CD8-positive, alpha-beta memory T cell (primary cell): ENCODE results near the gene CHRND. TPM values are rescaled to one million over a fixed set of nuclear protein-coding genes. Genes with fewer than 3 reads are reported as not detected.

Experiments
- CTCF ChIA-PET: fragments of 350-600 bp; sonication (Branson Sonifier 250); formaldehyde crosslinking; loops from one replicate; lab custom pipeline; 2021; ENCODE audit warnings: antibody characterized with exemption; lab: Charles Lee
- POLR2A ChIA-PET: fragments of 350-600 bp; sonication (Branson Sonifier 250); formaldehyde crosslinking; loops from one replicate; lab custom pipeline; 2021; ENCODE audit warnings: antibody characterized with exemption; lab: Charles Lee
- DNase-seq, 5 donors: peaks; one replicate each; pipeline versions ENCODE4 v3.0.0 to v3.0.0-alpha.2; 2020 to 2022; ENCODE audit warnings: mixed read lengths in 1 of 5
- H3K27ac ChIP-seq: one replicate; pipeline ENCODE4 v1.7.0; 2013; ENCODE audit warnings: low read depth, mild to moderate bottlenecking, low read length, moderate library complexity
- H3K27me3 ChIP-seq: 2 replicates; pipeline ENCODE4 v1.7.0; 2013; ENCODE audit warnings: low read length, mild to moderate bottlenecking; ENCODE audit not compliant: insufficient read depth, poor library complexity, severe bottlenecking
- H3K36me3 ChIP-seq: 2 replicates; pipeline ENCODE4 v1.7.0; 2013; ENCODE audit warnings: mild to moderate bottlenecking, low read length, moderate library complexity; ENCODE audit not compliant: insufficient read depth
- H3K4me1 ChIP-seq: 2 replicates; pipeline ENCODE4 v1.7.0; 2013; ENCODE audit warnings: mild to moderate bottlenecking, low read length, moderate library complexity; ENCODE audit not compliant: insufficient read depth
- H3K4me3 ChIP-seq: 2 replicates; pipeline ENCODE4 v1.7.0; 2013; ENCODE audit warnings: mild to moderate bottlenecking, low read length
- H3K9me3 ChIP-seq: 2 replicates; pipeline ENCODE4 v1.7.0; 2013; ENCODE audit warnings: mild to moderate bottlenecking, low read length
- H3K27ac Mint-ChIP-seq, 8 donors: one replicate each; pipeline ENCODE4 v1.8.0; 2020 to 2021; ENCODE audit warnings: mixed read lengths in 8 of 8, mild to moderate bottlenecking in 6 of 8, inconsistent platforms in 3 of 8, moderate library complexity in 3 of 8
- H3K27me3 Mint-ChIP-seq, 2 donors: one replicate each; pipeline ENCODE4 v1.8.0; 2020 to 2021; ENCODE audit warnings: mixed read lengths in 2 of 2, mild to moderate bottlenecking in 1 of 2, moderate library complexity in 1 of 2
- H3K36me3 Mint-ChIP-seq, 3 donors: one replicate each; pipeline ENCODE4 v1.8.0; 2020 to 2021; ENCODE audit warnings: mixed read lengths in 3 of 3, inconsistent platforms in 1 of 3, mild to moderate bottlenecking in 1 of 3
- H3K4me1 Mint-ChIP-seq, 3 donors: one replicate each; pipeline ENCODE4 v1.8.0; 2020 to 2021; ENCODE audit warnings: mixed read lengths in 3 of 3, inconsistent platforms in 1 of 3, mild to moderate bottlenecking in 1 of 3
- H3K4me3 Mint-ChIP-seq, 7 donors: one replicate each; pipeline ENCODE4 v1.8.0; 2020 to 2021; ENCODE audit warnings: mixed read lengths in 7 of 7, mild to moderate bottlenecking in 6 of 7, moderate library complexity in 4 of 7, inconsistent platforms in 2 of 7
- H3K9me3 Mint-ChIP-seq, 5 donors: one replicate each; pipeline ENCODE4 v1.8.0; 2020 to 2022; ENCODE audit warnings: mixed read lengths in 5 of 5, mild to moderate bottlenecking in 3 of 5, moderate library complexity in 2 of 5, inconsistent platforms in 1 of 5
- polyA plus RNA-seq: library from polyadenylated mRNA; unstranded; fragments of 300-500 nt; fragmentation: Illumina TruSeq; gene quantifications from one replicate; pipeline ENCODE4 v1.2.3, GENCODE V29; 2021
- total RNA-seq, 2 experiments: library from RNA; stranded (reverse); gene quantifications; one replicate each; pipeline ENCODE4 v1.2.3, GENCODE V29; 2021

Gene CHRND
- total and polyA plus RNA-seq, 3 experiments from 2014 or later, result not detected

- Histone ChIP-seq H3K4me3 (no peak overlapping the region), H3K27ac (no peak overlapping the region), H3K9me3 (no peaks in the 10 kb centered on the region), H3K27me3 (no peaks in the 10 kb centered on the region), H3K36me3 (no peaks in the 10 kb centered on the region), H3K4me1 (no peaks in the 10 kb centered on the region)
- ChIA-PET POLR2A (no interaction called here), CTCF (no interaction called here)
- no peak for DNase-seq
- Mint-ChIP-seq H3K27me3 (peaks cover 8 to 20% of the 10 kb centered on the region in 2 donors), H3K4me1 (peaks cover 0 to 5% (median 0%) of the 10 kb centered on the region in 3 donors), H3K27ac (no peak overlapping the region), H3K9me3 (no peaks in the 10 kb centered on the region), H3K4me3 (no peak overlapping the region), H3K36me3 (no peaks in the 10 kb centered on the region)
Observed at GRCh38 chr2:232535761-232536530, 10.0 kb downstream of the CHRND start.

- no peak for DNase-seq
- CTCF ChIA-PET, result no interaction called here
- H3K36me3 Mint-ChIP-seq, result no peaks in the 10 kb centered on the region
- Histone ChIP-seq H3K4me1 (no peaks in the 10 kb centered on the region), H3K9me3 (no peaks in the 10 kb centered on the region), H3K4me3 (no peak overlapping the region), H3K27ac (no peak overlapping the region), H3K27me3 (no peaks in the 10 kb centered on the region), H3K36me3 (no peaks in the 10 kb centered on the region)
- no peak overlapping the region for H3K27ac Mint-ChIP-seq
- POLR2A ChIA-PET, result no interaction called here
- H3K4me1 Mint-ChIP-seq, result peaks cover 0 to 5% (median 0%) of the 10 kb centered on the region in 3 donors
- no peak overlapping the region for H3K4me3 Mint-ChIP-seq
- no peaks in the 10 kb centered on the region for H3K9me3 Mint-ChIP-seq
- H3K27me3 Mint-ChIP-seq, result peaks cover 8 to 20% of the 10 kb centered on the region in 2 donors
Observed at GRCh38 chr2:232537079-232537478, 11.1 kb downstream of the CHRND start.

- H3K4me3 ChIP-seq, result no peak overlapping the region
- no peak for DNase-seq
- H3K4me1 ChIP-seq, result no peaks in the 10 kb centered on the region
- H3K27me3 ChIP-seq, result no peaks in the 10 kb centered on the region
- Mint-ChIP-seq H3K27me3 (peaks cover 8 to 19% of the 10 kb centered on the region in 2 donors), H3K9me3 (no peaks in the 10 kb centered on the region), H3K4me1 (peaks cover 0 to 10% (median 0%) of the 10 kb centered on the region in 3 donors), H3K4me3 (no peak overlapping the region), H3K27ac (peak overlapping the region in 1 of 8 donors; percentile 29), H3K36me3 (no peaks in the 10 kb centered on the region)
- H3K27ac ChIP-seq, result no peak overlapping the region
- ChIA-PET CTCF (interaction anchor here (1.0 kb wide), 1 partner anchor 13 kb away, joined by 3 read pairs; no protein-coding TSS in a partner anchor), POLR2A (no interaction called here)
- H3K9me3 ChIP-seq, result no peaks in the 10 kb centered on the region
- H3K36me3 ChIP-seq, result no peaks in the 10 kb centered on the region
Observed at GRCh38 chr2:232537499-232537898, 11.5 kb downstream of the CHRND start.

- no peak for DNase-seq
- no peaks in the 10 kb centered on the region for H3K9me3 Mint-ChIP-seq
- ChIA-PET CTCF (no interaction called here), POLR2A (interaction anchor here (0.6 kb wide), 1 partner anchor 22 kb away, joined by 4 read pairs; no protein-coding TSS in a partner anchor)
- Histone ChIP-seq H3K4me3 (no peak overlapping the region), H3K27me3 (no peaks in the 10 kb centered on the region), H3K36me3 (no peaks in the 10 kb centered on the region), H3K4me1 (no peaks in the 10 kb centered on the region), H3K27ac (no peak overlapping the region), H3K9me3 (no peaks in the 10 kb centered on the region)
- H3K27ac Mint-ChIP-seq, result no peak overlapping the region
- no peak overlapping the region for H3K4me3 Mint-ChIP-seq
- peaks cover 0 to 15% (median 0%) of the 10 kb centered on the region in 3 donors for H3K4me1 Mint-ChIP-seq
- H3K36me3 Mint-ChIP-seq, result peaks cover 0 to 2% (median 0%) of the 10 kb centered on the region in 3 donors
- H3K27me3 Mint-ChIP-seq, result peaks cover 8 to 12% of the 10 kb centered on the region in 2 donors
Observed at GRCh38 chr2:232538671-232539070, 12.7 kb downstream of the CHRND start.

- POLR2A ChIA-PET, result no interaction called here
- H3K4me3 Mint-ChIP-seq, result no peak within 1 kb of the TSS
Observed at GRCh38 chr2:232539298-232540231, 13.6 kb downstream of the CHRND start, which contains the start of gene CHRNG. TSS of gene CHRNG (plus strand) at chr2:232539692. CDS start at chr2:232539748, 56 bp downstream.

GRCh38 chr2:232540441-232541041 is 14.6 kb downstream of the CHRND start:
- no peaks in the 10 kb centered on the region for H3K9me3 Mint-ChIP-seq
- H3K27ac Mint-ChIP-seq, result no peak overlapping the region
- ChIA-PET POLR2A (interaction anchor here (0.7 kb wide), 1 partner anchor 11 kb away, joined by 5 read pairs; no protein-coding TSS in a partner anchor), CTCF (no interaction called here)
- no peak overlapping the region for H3K4me3 ChIP-seq
- H3K27me3 ChIP-seq, result no peaks in the 10 kb centered on the region
- H3K27ac ChIP-seq, result no peak overlapping the region
- H3K36me3 ChIP-seq, result no peaks in the 10 kb centered on the region
- H3K36me3 Mint-ChIP-seq, result peaks cover 0 to 10% (median 0%) of the 10 kb centered on the region in 3 donors
- H3K4me1 Mint-ChIP-seq, result peaks cover 0 to 29% (median 0%) of the 10 kb centered on the region in 3 donors
- H3K9me3 ChIP-seq, result no peaks in the 10 kb centered on the region
- no peak for DNase-seq
- H3K27me3 Mint-ChIP-seq, result peaks cover 3 to 8% of the 10 kb centered on the region in 2 donors
- H3K4me1 ChIP-seq, result no peaks in the 10 kb centered on the region
- no peak overlapping the region for H3K4me3 Mint-ChIP-seq

More at GRCh38 chr2:232539298-232540231, 13.6 kb downstream of the CHRND start, which contains the start of gene CHRNG:
- Mint-ChIP-seq H3K4me1 (peaks cover 0 to 22% (median 0%) of the 10 kb centered on the region in 3 donors), H3K27me3 (peaks cover 4 to 9% of the 10 kb centered on the region in 2 donors), H3K36me3 (peaks cover 0 to 6% (median 0%) of the 10 kb centered on the region in 3 donors), H3K27ac (no peak within 1 kb of the TSS), H3K9me3 (no peaks in the 10 kb centered on the region)
- Histone ChIP-seq H3K27ac (no peak within 1 kb of the TSS), H3K27me3 (no peaks in the 10 kb centered on the region), H3K9me3 (no peaks in the 10 kb centered on the region), H3K4me3 (no peak within 1 kb of the TSS), H3K4me1 (no peaks in the 10 kb centered on the region), H3K36me3 (no peaks in the 10 kb centered on the region)
- no peak for DNase-seq
- CTCF ChIA-PET, result no interaction called here

- no peak for DNase-seq
- POLR2A ChIA-PET, result interaction anchor here (0.7 kb wide), 1 partner anchor 10 kb away, joined by 5 read pairs; no protein-coding TSS in a partner anchor
- H3K27me3 ChIP-seq, result no peaks in the 10 kb centered on the region
- no peak overlapping the region for H3K27ac ChIP-seq
- H3K4me1 ChIP-seq, result peaks cover 3% of the 10 kb centered on the region
- H3K4me3 Mint-ChIP-seq, result no peak overlapping the region
- H3K4me3 ChIP-seq, result no peak overlapping the region
- H3K36me3 ChIP-seq, result no peaks in the 10 kb centered on the region
- H3K27ac Mint-ChIP-seq, result no peak overlapping the region
- CTCF ChIA-PET, result no interaction called here
- peaks cover 0 to 5% of the 10 kb centered on the region in 2 donors for H3K27me3 Mint-ChIP-seq
- H3K36me3 Mint-ChIP-seq, result peaks cover 0 to 14% (median under 1%) of the 10 kb centered on the region in 3 donors
- peaks cover under 1 to 36% (median 3%) of the 10 kb centered on the region in 3 donors for H3K4me1 Mint-ChIP-seq
- H3K9me3 ChIP-seq, result no peaks in the 10 kb centered on the region
- H3K9me3 Mint-ChIP-seq, result no peaks in the 10 kb centered on the region
Observed at GRCh38 chr2:232541195-232541960, 15.4 kb downstream of the CHRND start.
